ENCODE measurements around the gene NXPH4. TPM values are rescaled to one million over a fixed set of nuclear protein-coding genes. Genes with fewer than 3 reads are reported as not detected.

Gene NXPH4
- total and polyA plus RNA-seq, 10 of the 15 experiments (the other 5 are each of a cell fraction or from before 2014, with no cell fraction given), result 0.03 to 0.26 TPM; not detected in 8

DNA sequence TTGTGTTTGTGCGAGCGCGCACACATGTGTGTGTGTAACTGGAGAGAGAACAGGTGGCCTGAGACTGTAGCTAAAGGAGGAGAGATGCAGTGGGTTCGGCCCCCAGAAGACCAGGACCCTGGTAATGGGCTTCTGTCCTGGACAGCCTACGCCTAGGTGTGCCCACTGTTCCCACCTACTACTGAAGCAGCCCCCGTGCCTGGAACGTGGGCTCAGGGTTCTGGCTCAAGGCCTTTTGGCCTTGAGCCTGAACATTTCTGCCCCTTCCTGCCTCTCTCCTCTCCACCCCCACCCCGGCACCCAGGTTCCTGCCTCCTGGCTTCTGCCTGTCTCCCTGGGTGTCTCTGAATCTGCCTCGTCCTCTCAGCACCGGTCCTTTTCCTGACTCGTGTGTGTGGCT lies 1.5 kb upstream of the NXPH4 start:
- no peak for ATAC-seq
- Histone ChIP-seq H3K4me3 (no peak overlapping the region), H3K36me3 (ENCODE audit: control insufficient read depth in 2 of 2, insufficient read depth in 2 of 2, low read length in 1 of 2) (no peaks in the 10 kb centered on the region), H3K27ac (ENCODE audit: control insufficient read depth, insufficient read depth) (no peak overlapping the region), H3K4me1 (ENCODE audit: control insufficient read depth, insufficient read depth, low read length) (peaks cover 13% of the 10 kb centered on the region), H3K4me2 (ENCODE audit: control insufficient read depth, insufficient read depth) (no peak overlapping the region), H3K79me2 (ENCODE audit: control insufficient read depth, insufficient read depth, low read length) (no peaks in the 10 kb centered on the region), H2AFZ (ENCODE audit: control insufficient read depth, low read depth, low read length) (no peak overlapping the region), H3K9me3 (replicated peaks; ENCODE audit: control insufficient read depth, insufficient read depth, low read length) (no peaks in the 10 kb centered on the region), H3K27me3 (replicated peaks in 1 of 2; ENCODE audit: control insufficient read depth in 2 of 2, insufficient read depth in 2 of 2, low read length in 1 of 2) (peaks cover 27 to 29% of the 10 kb centered on the region in 2 experiments), H3K9ac (ENCODE audit: control insufficient read depth, insufficient read depth, low read length) (no peak overlapping the region), H4K20me1 (ENCODE audit: control insufficient read depth, insufficient read depth) (no peaks in the 10 kb centered on the region)
- RAD21 ChIA-PET (ENCODE audit: unreplicated experiment), result interaction anchor here (0.9 to 3.6 kb wide), 8 partner anchors 12 to 237 kb away, joined by 3 to 35 read pairs (median 8); partner anchors contain the start of gene SHMT2
- CTCF ChIA-PET, result interaction anchor here (1.1 to 4.7 kb wide), 14 partner anchors 8 to 243 kb away, joined by 5 to 271 read pairs (median 14); partner anchors contain the start of genes GLI1, INHBE, SHMT2 and STAT6
- intact Hi-C loops (cut with micrococcal nuclease; ENCODE audit: unreplicated experiment), result no loop called here
- DNase-seq (ENCODE audit: low read depth, low spot score), result no peak
- in situ Hi-C loops (cut with MboI), result no loop called here
- WGBS (ENCODE audit: insufficient coverage, insufficient replicate concordance, low lambda C conversion rate, missing lambda C conversion rate), result 37% methylated on average over 11 of the region's 11 CpGs
- POLR2A ChIA-PET, result interaction anchor here (0.6 to 1.9 kb wide), 3 partner anchors 12 to 27 kb away, joined by 3 to 5 read pairs (median 3); no protein-coding TSS in a partner anchor
- no peak for FAIRE-seq
- SMC1A ChIA-PET (ENCODE audit: uncharacterized antibody, unreplicated experiment), result interaction anchor here (1.4 to 4.2 kb wide), 3 partner anchors 9 to 26 kb away, joined by 3 to 55 read pairs (median 36); partner anchors contain the start of gene SHMT2
- no TSS peak for BruUV-seq (replicated peaks)
- TF ChIP-seq, protein P1, sequence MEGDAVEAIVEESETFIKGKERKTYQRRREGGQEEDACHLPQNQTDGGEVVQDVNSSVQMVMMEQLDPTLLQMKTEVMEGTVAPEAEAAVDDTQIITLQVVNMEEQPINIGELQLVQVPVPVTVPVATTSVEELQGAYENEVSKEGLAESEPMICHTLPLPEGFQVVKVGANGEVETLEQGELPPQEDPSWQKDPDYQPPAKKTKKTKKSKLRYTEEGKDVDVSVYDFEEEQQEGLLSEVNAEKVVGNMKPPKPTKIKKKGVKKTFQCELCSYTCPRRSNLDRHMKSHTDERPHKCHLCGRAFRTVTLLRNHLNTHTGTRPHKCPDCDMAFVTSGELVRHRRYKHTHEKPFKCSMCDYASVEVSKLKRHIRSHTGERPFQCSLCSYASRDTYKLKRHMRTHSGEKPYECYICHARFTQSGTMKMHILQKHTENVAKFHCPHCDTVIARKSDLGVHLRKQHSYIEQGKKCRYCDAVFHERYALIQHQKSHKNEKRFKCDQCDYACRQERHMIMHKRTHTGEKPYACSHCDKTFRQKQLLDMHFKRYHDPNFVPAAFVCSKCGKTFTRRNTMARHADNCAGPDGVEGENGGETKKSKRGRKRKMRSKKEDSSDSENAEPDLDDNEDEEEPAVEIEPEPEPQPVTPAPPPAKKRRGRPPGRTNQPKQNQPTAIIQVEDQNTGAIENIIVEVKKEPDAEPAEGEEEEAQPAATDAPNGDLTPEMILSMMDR (IDR thresholded peaks at IDR 0.05 in 2 of 3, conservative IDR thresholded peaks at IDR 0.05 in 1 of 3; ENCODE audit: control insufficient read depth in 2 of 3, extremely low read depth in 1 of 3, insufficient read depth in 1 of 3, low read depth in 3 of 3, low read length in 3 of 3), result no peak
- TF ChIP-seq, protein P2, sequence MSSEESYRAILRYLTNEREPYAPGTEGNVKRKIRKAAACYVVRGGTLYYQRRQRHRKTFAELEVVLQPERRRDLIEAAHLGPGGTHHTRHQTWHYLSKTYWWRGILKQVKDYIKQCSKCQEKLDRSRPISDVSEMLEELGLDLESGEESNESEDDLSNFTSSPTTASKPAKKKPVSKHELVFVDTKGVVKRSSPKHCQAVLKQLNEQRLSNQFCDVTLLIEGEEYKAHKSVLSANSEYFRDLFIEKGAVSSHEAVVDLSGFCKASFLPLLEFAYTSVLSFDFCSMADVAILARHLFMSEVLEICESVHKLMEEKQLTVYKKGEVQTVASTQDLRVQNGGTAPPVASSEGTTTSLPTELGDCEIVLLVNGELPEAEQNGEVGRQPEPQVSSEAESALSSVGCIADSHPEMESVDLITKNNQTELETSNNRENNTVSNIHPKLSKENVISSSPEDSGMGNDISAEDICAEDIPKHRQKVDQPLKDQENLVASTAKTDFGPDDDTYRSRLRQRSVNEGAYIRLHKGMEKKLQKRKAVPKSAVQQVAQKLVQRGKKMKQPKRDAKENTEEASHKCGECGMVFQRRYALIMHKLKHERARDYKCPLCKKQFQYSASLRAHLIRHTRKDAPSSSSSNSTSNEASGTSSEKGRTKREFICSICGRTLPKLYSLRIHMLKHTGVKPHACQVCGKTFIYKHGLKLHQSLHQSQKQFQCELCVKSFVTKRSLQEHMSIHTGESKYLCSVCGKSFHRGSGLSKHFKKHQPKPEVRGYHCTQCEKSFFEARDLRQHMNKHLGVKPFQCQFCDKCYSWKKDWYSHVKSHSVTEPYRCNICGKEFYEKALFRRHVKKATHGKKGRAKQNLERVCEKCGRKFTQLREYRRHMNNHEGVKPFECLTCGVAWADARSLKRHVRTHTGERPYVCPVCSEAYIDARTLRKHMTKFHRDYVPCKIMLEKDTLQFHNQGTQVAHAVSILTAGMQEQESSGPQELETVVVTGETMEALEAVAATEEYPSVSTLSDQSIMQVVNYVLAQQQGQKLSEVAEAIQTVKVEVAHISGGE (CRISPR knock-in tag; IDR thresholded peaks at IDR 0.05), result no peak
- TF ChIP-seq, protein P3, sequence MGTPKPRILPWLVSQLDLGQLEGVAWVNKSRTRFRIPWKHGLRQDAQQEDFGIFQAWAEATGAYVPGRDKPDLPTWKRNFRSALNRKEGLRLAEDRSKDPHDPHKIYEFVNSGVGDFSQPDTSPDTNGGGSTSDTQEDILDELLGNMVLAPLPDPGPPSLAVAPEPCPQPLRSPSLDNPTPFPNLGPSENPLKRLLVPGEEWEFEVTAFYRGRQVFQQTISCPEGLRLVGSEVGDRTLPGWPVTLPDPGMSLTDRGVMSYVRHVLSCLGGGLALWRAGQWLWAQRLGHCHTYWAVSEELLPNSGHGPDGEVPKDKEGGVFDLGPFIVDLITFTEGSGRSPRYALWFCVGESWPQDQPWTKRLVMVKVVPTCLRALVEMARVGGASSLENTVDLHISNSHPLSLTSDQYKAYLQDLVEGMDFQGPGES (IDR thresholded peaks at IDR 0.05), result no peak
- no peak for TF ChIP-seq YBX1 (IDR thresholded peaks at IDR 0.05)
- TF ChIP-seq HDGF (IDR thresholded peaks at IDR 0.05), result no peak
- no peak for TF ChIP-seq SKIL (IDR thresholded peaks at IDR 0.05; ENCODE audit: low read depth, poor library complexity, severe bottlenecking)
- TF ChIP-seq, protein P4, sequence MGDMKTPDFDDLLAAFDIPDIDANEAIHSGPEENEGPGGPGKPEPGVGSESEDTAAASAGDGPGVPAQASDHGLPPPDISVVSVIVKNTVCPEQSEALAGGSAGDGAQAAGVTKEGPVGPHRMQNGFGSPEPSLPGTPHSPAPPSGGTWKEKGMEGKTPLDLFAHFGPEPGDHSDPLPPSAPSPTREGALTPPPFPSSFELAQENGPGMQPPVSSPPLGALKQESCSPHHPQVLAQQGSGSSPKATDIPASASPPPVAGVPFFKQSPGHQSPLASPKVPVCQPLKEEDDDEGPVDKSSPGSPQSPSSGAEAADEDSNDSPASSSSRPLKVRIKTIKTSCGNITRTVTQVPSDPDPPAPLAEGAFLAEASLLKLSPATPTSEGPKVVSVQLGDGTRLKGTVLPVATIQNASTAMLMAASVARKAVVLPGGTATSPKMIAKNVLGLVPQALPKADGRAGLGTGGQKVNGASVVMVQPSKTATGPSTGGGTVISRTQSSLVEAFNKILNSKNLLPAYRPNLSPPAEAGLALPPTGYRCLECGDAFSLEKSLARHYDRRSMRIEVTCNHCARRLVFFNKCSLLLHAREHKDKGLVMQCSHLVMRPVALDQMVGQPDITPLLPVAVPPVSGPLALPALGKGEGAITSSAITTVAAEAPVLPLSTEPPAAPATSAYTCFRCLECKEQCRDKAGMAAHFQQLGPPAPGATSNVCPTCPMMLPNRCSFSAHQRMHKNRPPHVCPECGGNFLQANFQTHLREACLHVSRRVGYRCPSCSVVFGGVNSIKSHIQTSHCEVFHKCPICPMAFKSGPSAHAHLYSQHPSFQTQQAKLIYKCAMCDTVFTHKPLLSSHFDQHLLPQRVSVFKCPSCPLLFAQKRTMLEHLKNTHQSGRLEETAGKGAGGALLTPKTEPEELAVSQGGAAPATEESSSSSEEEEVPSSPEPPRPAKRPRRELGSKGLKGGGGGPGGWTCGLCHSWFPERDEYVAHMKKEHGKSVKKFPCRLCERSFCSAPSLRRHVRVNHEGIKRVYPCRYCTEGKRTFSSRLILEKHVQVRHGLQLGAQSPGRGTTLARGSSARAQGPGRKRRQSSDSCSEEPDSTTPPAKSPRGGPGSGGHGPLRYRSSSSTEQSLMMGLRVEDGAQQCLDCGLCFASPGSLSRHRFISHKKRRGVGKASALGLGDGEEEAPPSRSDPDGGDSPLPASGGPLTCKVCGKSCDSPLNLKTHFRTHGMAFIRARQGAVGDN (IDR thresholded peaks at IDR 0.05), result no peak
- no peak for TF ChIP-seq ASH2L (IDR thresholded peaks at IDR 0.05; ENCODE audit: borderline replicate concordance, low read depth)
- TF ChIP-seq EED (IDR thresholded peaks at IDR 0.05; ENCODE audit: low read depth), result no peak
